Fibroblast of lung (primary cell): ENCODE measurements around the gene HHEX.

ENCODE experiments used
- EZH2 ChIP-seq: IDR thresholded peaks from 2 replicates; pipeline ENCODE4 v1.5.1; 2012; ENCODE audit warnings: low read length, control low read depth, mild to moderate bottlenecking; ENCODE audit errors: missing control alignments
- TF ChIP-seq, protein P1 (sequence below), 2 donors: IDR thresholded peaks in 1 of 2; conservative IDR thresholded peaks in 1 of 2; 1 replicate in 1 of 2; 2 replicates in 1 of 2; pipeline ENCODE4 v1.5.1; 2011 to 2012; ENCODE audit warnings: low read length in 2 of 2, control low read depth in 1 of 2, inconsistent platforms in 1 of 2, low read depth in 1 of 2, mild to moderate bottlenecking in 1 of 2

GRCh38 chr10:92656266-92656961 lies 33.3 kb upstream of the HHEX start:
- TF ChIP-seq, protein P1, sequence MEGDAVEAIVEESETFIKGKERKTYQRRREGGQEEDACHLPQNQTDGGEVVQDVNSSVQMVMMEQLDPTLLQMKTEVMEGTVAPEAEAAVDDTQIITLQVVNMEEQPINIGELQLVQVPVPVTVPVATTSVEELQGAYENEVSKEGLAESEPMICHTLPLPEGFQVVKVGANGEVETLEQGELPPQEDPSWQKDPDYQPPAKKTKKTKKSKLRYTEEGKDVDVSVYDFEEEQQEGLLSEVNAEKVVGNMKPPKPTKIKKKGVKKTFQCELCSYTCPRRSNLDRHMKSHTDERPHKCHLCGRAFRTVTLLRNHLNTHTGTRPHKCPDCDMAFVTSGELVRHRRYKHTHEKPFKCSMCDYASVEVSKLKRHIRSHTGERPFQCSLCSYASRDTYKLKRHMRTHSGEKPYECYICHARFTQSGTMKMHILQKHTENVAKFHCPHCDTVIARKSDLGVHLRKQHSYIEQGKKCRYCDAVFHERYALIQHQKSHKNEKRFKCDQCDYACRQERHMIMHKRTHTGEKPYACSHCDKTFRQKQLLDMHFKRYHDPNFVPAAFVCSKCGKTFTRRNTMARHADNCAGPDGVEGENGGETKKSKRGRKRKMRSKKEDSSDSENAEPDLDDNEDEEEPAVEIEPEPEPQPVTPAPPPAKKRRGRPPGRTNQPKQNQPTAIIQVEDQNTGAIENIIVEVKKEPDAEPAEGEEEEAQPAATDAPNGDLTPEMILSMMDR (conservative IDR thresholded peaks at IDR 0.05 in 1 of 2, IDR thresholded peaks at IDR 0.05 in 1 of 2; ENCODE audit: low read depth in 1 of 2, low read length in 2 of 2): no peak
- no peak for TF ChIP-seq EZH2
